Activated gamma-delta T cell treated with anti-CD3 and anti-CD28 coated beads, Interleukin-2, amount 50 U/mL, for 16 hours (primary cell): ENCODE measurements around the gene MUC2.

Experiments used
- DNase-seq: peaks from one replicate; pipeline ENCODE4 v3.0.0-alpha.2; 2020; ENCODE audit warnings: low read depth

The MUC2 gene

DNA sequence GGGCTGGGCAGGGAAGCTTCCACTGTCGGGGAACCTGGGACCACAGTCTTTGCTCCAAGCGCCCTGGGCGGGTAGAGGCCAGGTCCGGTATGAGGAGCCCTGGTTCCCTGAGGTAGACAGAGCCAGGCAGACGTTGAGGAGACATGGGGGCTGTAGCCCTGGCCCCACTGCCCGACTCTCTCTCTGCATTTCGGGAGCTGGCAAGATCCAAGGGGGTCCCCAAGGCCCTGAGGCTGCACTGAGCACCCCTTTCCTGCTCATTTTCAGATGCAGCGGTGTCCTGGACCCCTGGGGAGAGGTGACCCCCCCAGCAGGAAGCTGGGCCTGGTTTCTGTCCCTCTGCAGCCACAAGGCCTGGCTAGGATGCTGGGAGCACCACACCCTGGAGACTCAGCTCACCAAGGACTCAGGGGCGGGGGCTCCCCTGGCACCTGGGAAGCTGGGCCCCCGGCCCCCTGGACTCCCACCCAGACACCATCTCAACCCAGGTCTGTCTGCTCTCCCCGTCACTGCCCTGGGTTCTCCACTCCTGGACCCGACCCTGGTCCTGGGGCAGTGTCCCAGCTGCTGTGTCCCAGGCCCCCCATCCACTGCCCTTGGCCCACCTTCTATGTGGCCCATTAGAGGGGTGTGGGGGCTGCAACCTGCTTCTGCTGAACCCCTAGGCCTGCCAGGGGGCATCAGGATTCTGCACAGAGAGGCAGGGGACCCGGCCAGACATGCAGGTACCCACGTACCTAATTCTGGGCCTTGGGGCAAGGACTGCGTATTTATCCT, 23.1 kb upstream of the MUC2 start:
- no peak for DNase-seq

DNA sequence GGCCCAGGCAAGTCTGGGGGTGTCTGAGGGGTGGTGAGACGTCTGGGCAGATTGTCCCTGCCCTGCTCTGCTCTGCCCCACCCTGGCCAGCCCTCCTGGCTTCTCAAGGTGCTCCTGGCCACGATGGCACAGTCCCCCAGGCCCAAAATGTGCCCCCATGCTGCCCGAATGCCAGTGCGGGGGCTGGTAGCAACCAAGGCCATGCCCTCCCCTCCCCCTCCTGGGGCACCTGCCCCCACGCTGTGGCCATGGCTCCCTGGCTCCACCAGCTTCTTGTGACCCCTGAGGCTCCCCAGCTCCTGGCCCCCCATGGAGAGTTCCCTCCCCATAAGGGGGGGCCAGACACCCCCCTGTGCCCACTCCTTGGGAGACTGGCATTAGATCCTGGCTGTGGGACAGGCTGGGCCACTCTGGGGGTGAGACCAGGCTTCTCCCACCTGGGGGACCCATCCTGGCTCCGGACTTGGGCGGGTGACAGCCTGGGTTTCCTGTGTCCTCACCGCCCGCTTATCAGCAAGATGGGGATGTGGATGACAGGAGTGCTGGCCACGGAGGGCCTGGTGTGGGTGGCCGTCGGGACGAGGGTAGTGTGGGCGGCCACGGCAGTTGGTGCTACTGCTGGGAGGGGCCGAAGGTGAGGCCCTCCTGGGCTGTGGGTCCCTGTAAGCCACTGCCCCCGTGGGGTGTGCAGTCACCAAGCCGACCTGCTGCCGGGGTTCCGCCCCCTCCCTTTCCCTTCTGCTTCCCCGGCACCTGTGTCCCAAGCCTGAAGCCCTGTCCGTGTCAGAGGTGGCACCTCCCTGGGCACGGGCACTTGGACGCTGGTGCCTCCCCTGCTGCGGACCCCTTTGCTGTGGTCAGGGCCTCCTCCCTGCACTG, 22.3 kb upstream of the MUC2 start:
- no peak for DNase-seq

DNA sequence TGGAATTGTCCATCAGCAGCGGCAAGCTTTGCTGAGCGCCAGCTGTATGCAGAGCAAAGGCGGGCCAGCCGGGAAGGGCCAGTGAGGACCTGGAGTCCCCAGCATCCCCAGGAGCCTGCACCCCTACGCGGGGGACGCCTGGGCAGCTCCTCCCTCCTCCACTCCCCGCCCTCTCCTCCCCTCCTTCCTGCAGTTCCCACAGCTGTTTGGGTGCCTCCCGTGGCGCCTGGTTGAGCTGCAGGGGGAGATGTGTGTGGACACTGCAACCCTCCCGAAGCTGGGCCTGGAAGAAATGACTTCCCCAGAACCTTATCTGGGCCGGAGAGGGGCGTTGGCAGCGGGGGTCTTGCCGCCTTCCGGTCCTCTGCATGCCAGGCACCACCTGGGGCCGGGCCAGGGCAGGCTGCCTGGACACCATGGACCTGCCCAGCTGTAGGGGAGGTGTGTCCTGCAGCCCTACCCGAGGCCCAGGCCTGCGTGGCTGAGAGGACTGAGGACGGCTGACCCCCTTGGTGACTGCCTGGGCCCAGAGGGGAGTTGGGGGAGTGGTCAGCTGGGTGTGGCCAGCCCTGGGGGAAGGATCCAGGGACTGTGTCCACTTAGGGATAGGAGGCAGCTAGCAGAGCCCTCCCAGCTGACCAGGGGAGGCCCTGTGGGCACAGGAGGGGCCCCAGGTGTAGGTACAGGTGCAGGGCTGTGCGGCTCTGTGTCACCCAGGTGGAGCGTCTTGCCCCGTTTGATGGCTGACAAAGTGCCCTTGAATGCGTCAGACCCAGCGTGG, 21.4 kb upstream of the MUC2 start:
- DNase-seq, result no peak

DNA sequence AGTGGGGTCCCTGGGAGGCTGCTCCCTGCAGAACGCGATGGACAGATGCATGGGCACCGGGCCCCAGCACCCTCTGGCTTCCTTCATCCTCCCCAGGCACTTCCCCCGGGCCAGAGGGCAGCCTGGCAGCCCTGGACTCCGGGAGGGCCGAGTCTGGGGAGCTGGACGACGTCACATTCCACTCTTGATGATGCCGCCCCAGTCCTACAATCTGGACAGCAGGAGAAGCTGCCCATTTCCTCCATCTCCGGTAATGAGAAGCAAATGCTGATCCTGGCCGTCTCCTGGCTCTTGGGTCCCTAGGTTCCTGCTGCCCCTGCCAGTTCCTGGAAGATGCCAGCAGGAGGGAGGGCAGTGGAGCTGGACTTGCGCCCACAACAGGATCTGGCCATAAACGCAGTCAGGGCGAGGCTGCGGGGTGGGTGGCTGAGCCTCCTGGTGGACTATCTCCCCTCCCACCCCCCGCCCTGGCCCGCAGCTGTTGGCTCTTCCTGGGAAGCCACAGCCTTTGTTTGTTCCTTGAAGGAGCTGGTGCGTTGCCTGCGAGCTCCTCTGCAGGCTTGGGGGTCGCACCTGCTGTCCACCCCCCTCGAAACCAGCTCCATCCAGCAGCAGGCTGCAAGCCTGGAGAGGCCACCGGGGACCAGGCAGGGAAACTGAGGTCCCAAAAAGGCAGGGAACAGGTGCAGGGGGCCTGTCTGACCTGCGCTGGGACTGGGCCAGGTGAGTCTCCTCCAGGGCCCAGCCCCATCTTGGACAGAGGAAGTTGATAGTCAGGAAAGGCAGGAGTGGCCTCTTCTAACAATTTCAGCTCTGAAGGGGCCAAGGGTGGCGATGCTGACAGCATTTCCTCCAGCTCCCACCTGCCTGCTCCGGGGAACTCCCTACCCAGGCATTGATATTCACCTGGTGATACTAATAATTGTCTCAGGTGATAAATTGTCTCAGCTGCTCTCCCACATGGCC, 20.2 kb upstream of the MUC2 start:
- DNase-seq, result no peak

DNA sequence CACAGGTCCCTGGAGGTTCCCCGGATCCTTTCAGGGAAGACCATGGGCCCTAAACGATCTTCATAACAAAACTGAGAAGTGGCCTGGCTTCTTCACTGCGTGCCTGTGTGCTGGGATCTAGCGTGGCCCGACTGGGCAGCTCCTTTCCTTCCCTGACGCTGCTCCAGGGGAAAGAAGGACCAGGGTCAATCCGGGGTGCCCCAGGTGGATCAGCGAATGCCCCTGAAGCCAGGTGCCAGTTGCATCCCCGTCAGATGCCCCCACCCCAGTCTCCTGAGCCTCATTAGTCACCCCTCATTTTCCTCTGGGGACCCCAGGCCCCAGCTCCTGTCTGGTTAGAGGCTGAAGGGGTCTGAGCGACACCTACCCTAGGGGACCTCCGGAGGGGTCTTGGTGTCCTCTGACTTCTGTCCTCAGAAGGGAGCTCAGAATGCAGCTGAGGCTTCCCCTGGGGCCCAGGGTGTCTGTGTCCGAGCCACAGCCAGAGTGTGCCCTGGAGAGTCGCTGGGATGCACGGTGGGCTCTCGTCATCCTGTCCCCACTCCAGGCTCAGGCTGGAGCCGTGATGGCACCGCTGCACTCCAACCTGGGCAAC, 19.5 kb upstream of the MUC2 start:
- DNase-seq, result no peak

DNA sequence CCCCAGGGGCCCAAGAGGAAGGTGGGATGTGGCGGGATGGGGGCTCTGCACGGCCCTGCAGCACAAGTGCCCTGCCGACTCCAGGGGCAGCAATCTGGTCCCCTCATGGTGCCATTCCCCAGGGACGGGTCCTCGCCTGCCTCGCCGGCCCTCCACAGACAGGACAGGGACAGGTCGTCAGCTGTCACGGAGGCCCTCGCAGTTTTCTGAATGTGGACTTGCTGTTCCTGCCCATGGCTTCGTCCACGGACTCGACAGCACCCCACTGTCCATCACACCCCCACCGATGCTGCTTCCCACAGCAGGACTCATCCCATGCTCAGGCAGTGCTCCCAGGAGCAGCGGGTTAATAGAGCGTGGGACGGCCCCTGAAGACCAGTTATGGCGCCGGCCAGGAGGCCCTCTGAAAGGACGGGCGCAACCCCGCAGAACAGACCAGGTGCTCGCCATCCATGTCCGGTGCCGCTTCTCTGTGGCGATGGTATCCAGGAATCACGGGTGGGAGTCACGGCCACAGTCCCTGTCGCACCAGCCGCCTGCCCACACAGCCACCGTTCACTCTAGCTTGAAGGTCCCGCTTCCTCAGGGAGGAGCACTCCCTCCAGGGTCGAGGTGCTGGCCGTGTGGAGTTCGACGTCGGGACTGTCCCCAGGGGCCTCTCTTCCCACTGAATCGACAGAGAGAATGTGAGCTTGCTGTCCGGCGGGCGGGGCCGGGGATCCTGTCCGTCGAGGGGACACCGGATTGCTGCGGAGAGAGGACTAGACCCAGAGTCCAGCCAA, 18.5 kb upstream of the MUC2 start:
- no peak for DNase-seq

DNA sequence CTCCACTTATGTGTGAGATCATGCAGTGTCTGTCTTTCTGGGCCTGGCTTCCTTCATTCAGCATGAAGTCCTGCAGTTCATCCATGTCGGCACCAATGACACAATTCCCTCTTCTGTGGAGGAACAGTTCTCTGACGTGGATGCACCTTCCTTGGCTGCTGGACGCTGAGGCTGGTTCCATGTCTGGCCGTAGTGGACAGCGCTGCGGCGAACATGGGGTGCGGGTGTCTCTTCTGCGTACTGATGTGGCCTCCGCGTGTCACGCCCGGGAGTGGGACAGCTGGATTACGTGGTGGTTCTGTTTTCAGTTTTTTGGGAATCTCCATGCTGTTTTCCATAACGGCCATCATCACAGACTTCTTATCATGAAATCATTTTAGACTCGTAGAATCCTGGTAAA, 16.9 kb upstream of the MUC2 start:
- no peak for DNase-seq

DNA sequence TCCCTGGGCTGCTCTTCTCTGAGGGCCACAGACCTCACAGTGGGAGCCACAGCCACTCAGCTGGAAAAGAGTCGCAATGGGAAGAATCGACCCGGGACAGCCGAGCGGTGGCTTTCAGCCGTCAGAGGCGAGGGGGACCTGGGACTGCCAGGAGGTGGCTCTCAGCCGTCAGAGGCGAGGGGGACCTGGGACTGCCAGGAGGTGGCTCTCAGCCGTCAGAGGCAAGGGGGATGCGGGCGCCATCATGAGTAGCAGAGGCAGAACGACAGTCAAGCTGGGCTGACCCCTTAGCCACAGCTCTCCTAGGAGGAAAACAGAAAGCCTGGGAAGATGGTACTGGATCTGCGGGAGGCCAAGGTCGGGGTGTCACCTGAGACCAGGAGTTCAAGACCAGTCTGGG, 14.9 kb upstream of the MUC2 start:
- DNase-seq, result no peak

DNA sequence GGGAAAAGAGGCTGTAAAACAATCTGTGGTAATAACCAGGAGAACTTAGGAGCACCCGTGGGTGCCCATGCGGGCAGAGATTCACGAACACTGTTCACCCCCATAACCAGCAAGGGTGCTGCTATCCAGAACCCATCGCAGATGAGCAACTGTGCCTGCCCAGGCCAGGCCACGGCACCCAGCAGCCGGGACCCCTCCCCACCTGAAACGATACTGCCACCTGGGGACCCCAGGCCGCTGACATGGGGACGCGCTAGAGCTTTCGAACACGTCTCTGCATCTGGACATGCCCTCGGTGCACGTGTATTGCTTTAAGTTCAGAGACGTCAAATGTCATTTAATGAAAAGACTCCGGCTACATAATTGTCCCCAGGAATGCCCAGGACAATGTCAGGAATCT, 14.3 kb upstream of the MUC2 start:
- no peak for DNase-seq

DNA sequence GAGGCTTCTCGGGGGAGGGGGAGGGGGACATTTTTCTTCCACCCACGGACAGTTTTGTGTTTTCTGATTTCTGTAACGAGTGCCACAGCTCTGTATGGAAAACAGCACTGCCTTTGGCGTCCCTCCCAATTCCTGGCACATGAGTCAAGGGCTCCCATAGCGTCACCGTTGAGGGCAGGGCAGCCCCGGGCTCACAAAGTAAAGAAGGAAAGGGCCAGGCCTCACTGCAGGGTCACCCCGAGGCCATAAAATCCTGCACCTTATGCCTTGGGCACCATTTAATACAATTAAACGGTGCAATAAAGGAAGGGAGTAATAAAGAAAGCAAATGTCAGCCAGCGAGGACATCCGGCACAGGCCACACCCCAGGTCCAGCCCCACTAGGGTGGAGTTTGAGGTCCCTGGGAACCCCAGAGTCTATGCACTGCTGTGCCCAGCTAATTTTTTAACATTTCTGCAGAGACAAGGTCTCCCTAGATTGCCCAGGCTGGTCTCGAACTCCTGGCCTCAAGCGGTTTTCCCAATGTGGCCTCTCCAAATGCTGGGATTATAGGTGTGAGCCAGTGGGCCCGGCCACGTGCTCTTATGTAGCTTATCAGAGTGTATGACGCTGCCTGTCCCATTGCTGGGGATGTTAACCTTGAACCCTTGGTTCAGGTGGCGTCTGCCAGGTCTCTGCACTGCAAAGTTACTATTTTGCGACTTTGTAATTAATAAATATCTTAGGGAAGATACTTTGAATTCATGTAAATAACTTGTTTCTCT, 13.6 kb upstream of the MUC2 start:
- DNase-seq, result no peak

DNA sequence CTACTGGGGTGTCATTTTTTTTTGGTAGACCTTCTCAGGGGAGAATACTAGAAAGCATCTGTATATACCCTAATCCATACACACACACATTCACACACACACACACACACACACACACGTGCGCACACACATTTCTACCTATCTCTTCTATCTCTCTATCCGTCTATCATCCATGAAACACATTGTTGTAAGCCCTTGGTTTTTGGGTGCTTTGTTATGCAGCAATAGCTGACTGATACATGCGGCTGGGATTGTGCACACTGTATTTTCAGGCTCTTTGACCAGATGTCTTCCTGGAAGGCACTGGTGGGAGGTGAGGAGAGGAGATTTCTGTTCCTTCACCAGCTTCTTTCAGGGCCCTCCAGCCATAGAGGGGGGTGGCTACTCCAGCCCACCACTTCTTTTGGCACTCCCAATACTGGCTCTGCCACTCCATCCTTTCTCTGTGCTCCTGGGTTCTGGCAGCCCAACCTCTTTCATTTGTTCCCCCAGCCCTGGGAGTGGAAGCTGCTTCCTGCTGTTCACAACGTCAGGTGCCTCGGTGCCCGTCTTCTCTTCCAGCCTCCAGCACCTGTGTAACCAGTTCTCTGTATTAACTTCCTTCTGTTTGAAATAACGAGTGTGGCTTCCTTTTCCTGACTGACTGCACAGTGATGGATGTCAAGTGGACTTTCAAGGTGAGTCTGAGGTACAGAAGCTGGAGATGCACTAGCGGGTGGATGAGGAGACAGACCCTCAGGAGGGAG, 12.4 kb upstream of the MUC2 start:
- DNase-seq, result no peak

DNA sequence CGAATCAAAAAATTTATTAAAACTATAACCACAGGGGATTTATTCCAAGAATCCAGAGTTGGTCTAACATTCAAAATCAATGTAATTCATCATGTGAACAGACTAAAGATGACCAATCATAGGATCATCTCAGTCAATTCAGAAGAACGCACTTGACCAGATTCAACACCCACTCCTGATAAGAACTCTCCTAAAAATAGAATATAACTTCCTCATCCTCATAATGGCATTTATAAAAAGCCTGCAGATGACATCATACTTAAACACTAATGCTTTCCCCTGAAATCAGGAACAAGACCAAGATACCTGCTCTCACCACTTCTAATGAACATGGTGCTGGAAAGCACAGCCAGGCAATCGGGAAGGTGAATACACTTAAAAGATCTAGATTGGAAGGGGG, 10.5 kb upstream of the MUC2 start:
- no peak for DNase-seq

DNA sequence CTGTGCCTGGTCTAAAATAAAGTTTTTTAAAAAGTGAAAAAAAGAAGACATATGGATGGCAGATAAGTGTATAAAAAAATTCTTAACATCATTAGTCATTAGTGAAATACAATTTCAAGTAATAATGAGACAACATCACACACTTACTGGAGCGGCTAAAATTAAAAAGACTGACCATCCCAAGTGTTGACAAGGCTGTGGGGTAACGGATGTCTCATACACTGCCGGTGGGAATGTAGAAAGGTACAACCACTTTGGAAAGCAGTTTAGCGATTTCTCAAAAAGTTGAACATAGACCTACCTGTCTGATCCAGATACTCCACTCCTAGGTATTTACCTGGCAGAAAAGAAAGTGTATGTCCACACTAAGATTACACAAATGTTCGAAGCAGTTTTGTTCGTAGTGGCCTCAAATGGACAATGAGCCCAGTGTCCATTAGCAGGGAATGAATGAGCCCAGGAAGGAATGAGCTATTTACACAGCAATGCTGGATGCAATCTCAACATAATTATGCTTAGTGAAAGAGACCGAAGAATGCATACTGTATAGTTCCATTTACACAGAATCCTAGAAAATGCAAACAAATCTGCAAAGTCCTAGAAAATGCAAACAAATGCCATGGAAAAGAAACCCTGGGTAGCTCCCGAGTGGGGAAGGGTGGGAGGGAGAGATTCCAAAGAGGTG, 6.7 kb upstream of the MUC2 start:
- DNase-seq, result no peak

DNA sequence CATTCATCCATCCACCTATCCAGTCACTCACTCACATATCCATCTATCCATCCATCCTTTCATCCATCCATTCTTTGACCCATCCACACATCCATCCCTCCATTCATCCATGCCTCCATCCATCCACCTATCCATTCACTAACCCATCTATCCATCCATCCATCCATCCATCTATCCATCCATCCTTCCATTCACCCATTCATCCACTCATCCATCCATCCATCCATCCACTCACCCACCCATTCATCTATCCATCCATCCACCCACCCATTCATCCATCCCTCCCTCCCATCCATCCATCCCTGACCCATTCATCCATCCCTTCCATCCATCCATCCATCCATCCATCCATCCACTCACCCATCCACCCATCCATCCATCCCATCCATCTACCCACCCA, 4.9 kb upstream of the MUC2 start:
- DNase-seq, result no peak

DNA sequence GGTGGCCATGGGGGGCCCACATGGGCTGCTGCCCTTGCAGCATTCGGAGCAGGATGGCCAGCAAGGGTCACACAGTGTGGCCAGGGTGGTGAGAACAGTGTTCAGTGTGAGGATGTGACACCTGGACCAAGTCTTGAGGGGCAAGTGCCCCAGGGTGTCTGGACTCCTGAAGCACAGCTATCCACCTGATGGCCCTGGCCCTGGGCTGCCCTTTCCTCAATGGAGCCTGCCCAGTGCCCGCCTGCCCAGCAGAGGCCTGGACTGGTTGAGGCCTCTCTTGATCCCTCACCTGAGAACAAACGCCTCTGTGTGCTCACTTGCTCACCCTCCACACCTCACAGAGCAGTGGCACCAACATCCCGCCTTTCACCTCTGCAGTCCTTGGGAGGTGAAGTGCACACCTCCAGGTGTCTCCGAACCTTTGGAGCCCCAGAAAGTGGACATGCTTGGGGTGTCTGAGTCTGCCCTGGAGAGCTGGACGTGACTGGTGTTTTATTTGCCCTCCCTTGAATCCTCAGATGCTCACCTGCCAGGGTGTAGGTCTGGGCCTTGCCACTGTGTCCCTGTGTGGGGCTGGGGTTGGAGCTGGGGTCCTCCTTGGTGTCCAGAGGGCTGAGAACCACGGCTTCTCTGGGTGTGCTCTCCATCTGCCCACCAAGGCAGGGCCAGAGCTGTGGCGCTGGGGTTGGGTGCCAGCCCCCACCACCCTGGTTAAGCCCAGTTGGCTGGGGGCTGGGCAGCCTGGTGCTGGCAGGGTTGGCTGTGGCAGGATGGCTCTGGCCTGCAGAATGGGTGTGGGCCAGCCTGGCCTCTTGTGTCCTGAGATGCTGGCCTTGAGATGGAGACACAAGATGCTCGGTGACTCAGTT, 3.8 kb upstream of the MUC2 start:
- no peak for DNase-seq

DNA sequence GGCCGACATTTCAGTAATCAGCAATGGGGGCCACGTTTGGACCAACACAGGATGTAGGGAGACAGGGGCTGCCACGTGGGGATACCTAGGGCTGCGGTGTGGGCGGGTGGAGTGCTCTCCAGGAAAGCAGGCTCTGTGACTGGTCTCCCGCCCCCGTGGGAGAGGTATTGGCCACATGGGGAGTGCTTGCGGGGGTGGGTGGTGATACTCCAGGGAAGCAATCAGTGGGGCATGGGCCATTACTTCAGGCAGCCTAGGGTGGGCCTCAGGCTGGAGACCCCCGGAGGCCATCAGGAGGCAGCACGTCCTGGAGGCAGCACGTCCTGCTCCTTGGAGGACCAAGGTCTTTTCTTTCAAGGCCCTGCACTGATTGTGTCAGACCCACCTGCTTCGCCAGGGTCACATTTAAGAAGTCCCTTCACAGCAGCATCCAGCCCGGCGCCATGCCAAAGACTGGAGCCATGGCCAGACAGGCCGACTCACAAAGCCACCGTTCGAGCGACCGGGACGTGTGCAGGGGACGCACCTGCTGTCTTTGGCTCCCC, 3.0 kb upstream of the MUC2 start:
- DNase-seq, result no peak
